ENCODE data around the gene CGB5.
"Not testable (repeated sequence)": the region's sequence is repeated elsewhere in the genome, so short reads cannot be mapped to it uniquely, and the experiment has no call there.

- not testable (repeated sequence) for TF ChIP-seq POLR2A (IDR thresholded peaks at IDR 0.05; ENCODE audit: low read depth, low read length); POLR2AphosphoS5 (IDR thresholded peaks at IDR 0.05; ENCODE audit: low read depth, low read length); PAX5 (IDR thresholded peaks at IDR 0.05; ENCODE audit: insufficient read depth, low read length, severe bottlenecking); TAF1 (IDR thresholded peaks at IDR 0.05; ENCODE audit: low read depth, low read length); POU2F2 (IDR thresholded peaks at IDR 0.05; ENCODE audit: low read depth, low read length); SPI1 (IDR thresholded peaks at IDR 0.05; ENCODE audit: low read depth, low read length)
These were observed at the start of gene CGB5 for GRCh38 chr19:49043548-49043947.

Measured in GM12891 (cell line).